Iris pigment epithelial cell (primary cell): ENCODE measurements around the gene MOB1B.

Source experiments
- DNase-seq: peaks from one replicate; pipeline ENCODE4 v3.0.0-alpha.2; 2011; ENCODE audit warnings: low read depth

MOB1B gene

GRCh38 chr4:70914631-70915030, 12.5 kb downstream of the MOB1B start:
- no peak for DNase-seq

- peak; percentile 49 for DNase-seq
These were observed 13.1 kb downstream of the MOB1B start for GRCh38 chr4:70915036-70915815.

- no peak for DNase-seq
These were observed 13.8 kb downstream of the MOB1B start for GRCh38 chr4:70915874-70916559.

GRCh38 chr4:70920592-70920991, 18.4 kb downstream of the MOB1B start:
- no peak for DNase-seq

GRCh38 chr4:70925418-70925817, 23.2 kb downstream of the MOB1B start:
- no peak for DNase-seq

GRCh38 chr4:70925899-70926635, 23.9 kb downstream of the MOB1B start:
- DNase-seq, result no peak

GRCh38 chr4:70927502-70928137, 25.5 kb downstream of the MOB1B start:
- no peak for DNase-seq

GRCh38 chr4:70930530-70931256, 28.5 kb downstream of the MOB1B start:
- no peak for DNase-seq

GRCh38 chr4:70931347-70931746, 29.2 kb downstream of the MOB1B start:
- no peak for DNase-seq

- DNase-seq, result no peak
These were observed 30.8 kb downstream of the MOB1B start for GRCh38 chr4:70932984-70933383.

- DNase-seq, result no peak
These were observed 33.0 kb downstream of the MOB1B start for GRCh38 chr4:70935038-70935695.

GRCh38 chr4:70936200-70936787, 34.1 kb downstream of the MOB1B start:
- DNase-seq, result peak; percentile 68

GRCh38 chr4:70938086-70938485, 35.9 kb downstream of the MOB1B start:
- no peak for DNase-seq

- DNase-seq, result no peak
These were observed 38.0 kb downstream of the MOB1B start for GRCh38 chr4:70940134-70940533.

- no peak for DNase-seq
These were observed 40.9 kb downstream of the MOB1B start for GRCh38 chr4:70943114-70943513.

GRCh38 chr4:70945046-70945445, 42.9 kb downstream of the MOB1B start:
- peak; percentile 20 for DNase-seq

GRCh38 chr4:70945452-70946055, 43.4 kb downstream of the MOB1B start:
- DNase-seq, result peak; percentile 57

- peak; percentile 20 for DNase-seq
These were observed 44.8 kb downstream of the MOB1B start for GRCh38 chr4:70946939-70947338.

GRCh38 chr4:70948665-70949260, 46.6 kb downstream of the MOB1B start:
- no peak for DNase-seq

GRCh38 chr4:70954032-70954431, 51.9 kb downstream of the MOB1B start:
- DNase-seq, result peak; percentile 34
